ENCODE data around the gene POFUT2.
A peak's percentile ranks its signal among the peaks of the same experiment; 100 is the strongest.

GRCh38 chr21:45309069-45309986 lies 21.6 kb upstream of the POFUT2 start:
- TF ChIP-seq CTCF (IDR thresholded peaks at IDR 0.05; ENCODE audit: low read length) = peak; percentile 75; the same call in 1 of the 2 replicates
- TF ChIP-seq EZH2 (IDR thresholded peaks at IDR 0.05; ENCODE audit: borderline replicate concordance, low read length) = no peak

All from OCI-LY1 (cell line).